ENCODE data around the gene CEBPE.

Gene CEBPE

DNA sequence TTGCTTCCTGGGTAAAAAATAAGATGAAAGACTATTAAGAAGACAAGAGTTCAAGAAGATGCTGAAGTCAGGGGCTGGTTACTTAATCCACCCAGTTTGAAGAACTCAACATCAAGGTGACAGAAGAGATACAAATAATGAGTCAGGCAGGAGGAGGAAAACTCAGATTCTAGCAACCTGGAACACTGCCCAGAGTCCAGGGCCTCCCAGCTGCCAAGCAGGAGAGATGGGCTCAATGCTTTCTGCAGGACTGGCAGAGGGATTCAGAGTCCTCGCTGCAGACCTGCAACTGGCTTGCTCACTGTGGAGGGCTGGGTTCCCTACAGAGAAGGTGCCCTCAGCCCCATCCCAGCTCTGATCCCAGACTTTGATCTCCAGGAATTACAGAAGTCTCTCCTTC lies 28.6 kb upstream of the CEBPE start:
- DNase-seq = no peak
- Histone ChIP-seq H3K4me3 (ENCODE audit: low read depth, low read length) (no peak overlapping the region), H3K27me3 (ENCODE audit: insufficient read depth, low read depth, severe bottlenecking) (peaks cover 56% of the 10 kb centered on the region), H3K9me3 (ENCODE audit: severe bottlenecking) (peaks cover 5% of the 10 kb centered on the region), H3K36me3 (no peaks in the 10 kb centered on the region), H3K27ac (no peak overlapping the region)
- TF ChIP-seq CTCF (IDR thresholded peaks at IDR 0.05; ENCODE audit: low read depth, low read length) = no peak

- Histone ChIP-seq H3K27me3 (ENCODE audit: insufficient read depth, low read depth, severe bottlenecking) (peaks cover 61% of the 10 kb centered on the region), H3K36me3 (no peaks in the 10 kb centered on the region), H3K4me3 (ENCODE audit: low read depth, low read length) (no peak overlapping the region), H3K27ac (no peak overlapping the region), H3K9me3 (ENCODE audit: severe bottlenecking) (peaks cover 5% of the 10 kb centered on the region)
- TF ChIP-seq CTCF (IDR thresholded peaks at IDR 0.05; ENCODE audit: low read depth, low read length) = no peak
- DNase-seq = no peak
Observed at GRCh38 chr14:23146980-23147379, 27.9 kb upstream of the CEBPE start.

DNA sequence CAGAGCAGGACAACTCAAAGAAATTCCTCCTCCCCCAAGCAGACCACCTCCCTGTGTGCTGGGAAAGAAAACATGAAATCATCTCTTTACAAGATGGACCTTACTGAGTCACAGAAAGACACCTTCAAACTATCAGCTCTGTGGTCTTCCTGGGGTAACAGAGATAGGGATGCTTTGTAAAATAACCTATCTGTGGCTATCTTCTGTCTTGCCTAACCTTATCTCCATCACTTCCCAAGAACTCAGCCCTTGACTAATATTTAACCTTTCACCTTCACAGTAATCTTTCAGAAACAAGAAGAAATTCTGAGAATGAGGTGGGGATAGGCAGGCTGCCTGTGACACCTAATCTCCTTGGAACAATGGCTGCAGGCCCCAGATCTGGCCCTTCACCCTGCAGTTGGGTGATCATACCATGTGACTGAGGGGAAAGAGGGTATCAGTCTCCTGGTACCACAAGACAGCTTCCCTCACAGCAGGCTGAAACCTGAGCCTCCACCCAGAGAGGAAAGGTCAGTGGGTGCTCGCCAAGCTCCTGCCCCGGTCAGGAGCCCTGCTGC lies 27.4 kb upstream of the CEBPE start:
- DNase-seq = no peak
- Histone ChIP-seq H3K27me3 (ENCODE audit: insufficient read depth, low read depth, severe bottlenecking) (peaks cover 61% of the 10 kb centered on the region), H3K27ac (no peak overlapping the region), H3K4me3 (ENCODE audit: low read depth, low read length) (no peak overlapping the region), H3K9me3 (ENCODE audit: severe bottlenecking) (peaks cover 5% of the 10 kb centered on the region), H3K36me3 (no peaks in the 10 kb centered on the region)
- TF ChIP-seq CTCF (IDR thresholded peaks at IDR 0.05; ENCODE audit: low read depth, low read length) = no peak

- no peak for TF ChIP-seq CTCF (IDR thresholded peaks at IDR 0.05; ENCODE audit: low read depth, low read length)
- no peaks in the 10 kb centered on the region for H3K36me3 ChIP-seq
- peaks cover 5% of the 10 kb centered on the region for H3K9me3 ChIP-seq (ENCODE audit: severe bottlenecking)
- peak; percentile 38 for DNase-seq
- no peak overlapping the region for H3K27ac ChIP-seq
- no peak overlapping the region for H3K4me3 ChIP-seq (ENCODE audit: low read depth, low read length)
- H3K27me3 ChIP-seq (ENCODE audit: insufficient read depth, low read depth, severe bottlenecking) = peaks cover 59% of the 10 kb centered on the region
Observed at GRCh38 chr14:23145794-23146350, 26.8 kb upstream of the CEBPE start.

GRCh38 chr14:23143911-23144310 lies 24.9 kb upstream of the CEBPE start:
- Histone ChIP-seq H3K27me3 (ENCODE audit: insufficient read depth, low read depth, severe bottlenecking) (peaks cover 43% of the 10 kb centered on the region), H3K36me3 (no peaks in the 10 kb centered on the region), H3K4me3 (ENCODE audit: low read depth, low read length) (no peak overlapping the region), H3K27ac (no peak overlapping the region), H3K9me3 (ENCODE audit: severe bottlenecking) (peaks cover 5% of the 10 kb centered on the region)
- DNase-seq = no peak
- TF ChIP-seq CTCF (IDR thresholded peaks at IDR 0.05; ENCODE audit: low read depth, low read length) = no peak

GRCh38 chr14:23142826-23143225 lies 23.8 kb upstream of the CEBPE start:
- no peak for TF ChIP-seq CTCF (IDR thresholded peaks at IDR 0.05; ENCODE audit: low read depth, low read length)
- Histone ChIP-seq H3K9me3 (ENCODE audit: severe bottlenecking) (no peaks in the 10 kb centered on the region), H3K4me3 (ENCODE audit: low read depth, low read length) (no peak overlapping the region), H3K27me3 (ENCODE audit: insufficient read depth, low read depth, severe bottlenecking) (peaks cover 36% of the 10 kb centered on the region), H3K36me3 (no peaks in the 10 kb centered on the region), H3K27ac (no peak overlapping the region)
- no peak for DNase-seq

Measured in WERI-Rb-1 (cell line).